ENCODE measurements around the gene ROBO1.
"Not testable (repeated sequence)": the region's sequence is repeated elsewhere in the genome, so short reads cannot be mapped to it uniquely, and the experiment has no call there.

Gene ROBO1

GRCh38 chr3:79543218-79543982, 224.4 kb downstream of the ROBO1 start:
- no peak for DNase-seq

- DNase-seq: no peak
Measured at GRCh38 chr3:79534727-79535126, 233.1 kb downstream of the ROBO1 start.

GRCh38 chr3:79531566-79532295, 236.1 kb downstream of the ROBO1 start:
- DNase-seq: no peak

- peak; percentile 56 for DNase-seq
Measured at GRCh38 chr3:79521221-79521848, 246.5 kb downstream of the ROBO1 start.

- no peak for DNase-seq
Measured at GRCh38 chr3:79517766-79518413, 249.9 kb downstream of the ROBO1 start.

GRCh38 chr3:79516795-79517194, 251.0 kb downstream of the ROBO1 start:
- DNase-seq: no peak

- DNase-seq: peak; percentile 12
Measured at GRCh38 chr3:79515072-79515471, 252.7 kb downstream of the ROBO1 start.

- DNase-seq: no peak
Measured at GRCh38 chr3:79514069-79514468, 253.7 kb downstream of the ROBO1 start.

GRCh38 chr3:79506751-79507150, 261.0 kb downstream of the ROBO1 start:
- no peak for DNase-seq

GRCh38 chr3:79502216-79502681, 265.5 kb downstream of the ROBO1 start:
- DNase-seq: not testable (repeated sequence)

- no peak for DNase-seq
Measured at GRCh38 chr3:79497447-79498111, 270.2 kb downstream of the ROBO1 start.

GRCh38 chr3:79491029-79491641, 276.7 kb downstream of the ROBO1 start:
- no peak for DNase-seq

GRCh38 chr3:79490165-79491028, 277.4 kb downstream of the ROBO1 start:
- no peak for DNase-seq

GRCh38 chr3:79488407-79488806, 279.4 kb downstream of the ROBO1 start:
- no peak for DNase-seq

GRCh38 chr3:79480746-79481145, 287.1 kb downstream of the ROBO1 start:
- DNase-seq: no peak

GRCh38 chr3:79478620-79479019, 289.2 kb downstream of the ROBO1 start:
- no peak for DNase-seq

- DNase-seq: no peak
Measured at GRCh38 chr3:79477242-79477641, 290.6 kb downstream of the ROBO1 start.

GRCh38 chr3:79473993-79474392, 293.8 kb downstream of the ROBO1 start:
- DNase-seq: no peak

- DNase-seq: no peak
Measured at GRCh38 chr3:79467721-79468120, 300.1 kb downstream of the ROBO1 start.

- DNase-seq: no peak
Measured at GRCh38 chr3:79461129-79461792, 306.5 kb downstream of the ROBO1 start.

- DNase-seq: no peak
Measured at GRCh38 chr3:79453600-79453999, 314.2 kb downstream of the ROBO1 start.

Data from NCI-H2227 treated with DMSO at 0.1 percent for 48 hours (cell line).